Measurements from ENCODE around the gene LGI4.

The LGI4 gene

GRCh38 chr19:35124098-35125060, 10.5 kb downstream of the LGI4 start:
- peak; percentile 78 to 81 for DNase-seq (ENCODE audit: low read depth in 1 of 2, low spot score in 1 of 2)

- DNase-seq (ENCODE audit: low read depth in 1 of 2, low spot score in 1 of 2) = no peak
Observed at GRCh38 chr19:35123573-35123972, 11.3 kb downstream of the LGI4 start.

GRCh38 chr19:35122687-35123551, 11.9 kb downstream of the LGI4 start:
- DNase-seq (ENCODE audit: low read depth in 1 of 2, low spot score in 1 of 2) = no peak

GRCh38 chr19:35120898-35121297, 14.0 kb downstream of the LGI4 start:
- DNase-seq (ENCODE audit: low read depth in 1 of 2, low spot score in 1 of 2) = no peak

- DNase-seq (ENCODE audit: low read depth in 1 of 2, low spot score in 1 of 2) = no peak
Observed at GRCh38 chr19:35120492-35120891, 14.4 kb downstream of the LGI4 start.

GRCh38 chr19:35119578-35120155, 15.2 kb downstream of the LGI4 start:
- no peak for DNase-seq (ENCODE audit: low read depth in 1 of 2, low spot score in 1 of 2)

- no peak for DNase-seq (ENCODE audit: low read depth in 1 of 2, low spot score in 1 of 2)
Observed at GRCh38 chr19:35119091-35119490, 15.8 kb downstream of the LGI4 start.

- no peak for DNase-seq (ENCODE audit: low read depth in 1 of 2, low spot score in 1 of 2)
Observed at GRCh38 chr19:35118268-35119020, 16.4 kb downstream of the LGI4 start.

- no peak for DNase-seq (ENCODE audit: low read depth in 1 of 2, low spot score in 1 of 2)
Observed at GRCh38 chr19:35117799-35118198, 17.1 kb downstream of the LGI4 start.

GRCh38 chr19:35117116-35117515, 17.7 kb downstream of the LGI4 start:
- no peak for DNase-seq (ENCODE audit: low read depth in 1 of 2, low spot score in 1 of 2)

GRCh38 chr19:35116072-35116801, 18.6 kb downstream of the LGI4 start:
- no peak for DNase-seq (ENCODE audit: low read depth in 1 of 2, low spot score in 1 of 2)

GRCh38 chr19:35115177-35115951, 19.5 kb downstream of the LGI4 start, which contains the start of gene FXYD3:
TSS of gene FXYD3 (plus strand) at chr19:35115823. CDS start at chr19:35119377, 3,554 bp downstream.
- no peak for DNase-seq (ENCODE audit: low read depth in 1 of 2, low spot score in 1 of 2)

GRCh38 chr19:35114353-35115176, 20.3 kb downstream of the LGI4 start:
- peak; percentile 27 to 57 for DNase-seq (ENCODE audit: low read depth in 1 of 2, low spot score in 1 of 2)

- DNase-seq (ENCODE audit: low read depth in 1 of 2, low spot score in 1 of 2) = no peak
Observed at GRCh38 chr19:35112995-35113688, 21.7 kb downstream of the LGI4 start.

GRCh38 chr19:35110974-35111373, 23.9 kb downstream of the LGI4 start:
- DNase-seq (ENCODE audit: low read depth in 1 of 2, low spot score in 1 of 2) = no peak

- no peak for DNase-seq (ENCODE audit: low read depth in 1 of 2, low spot score in 1 of 2)
Observed at GRCh38 chr19:35109395-35110112, 25.3 kb downstream of the LGI4 start.

- DNase-seq (ENCODE audit: low read depth in 1 of 2, low spot score in 1 of 2) = no peak
Observed at GRCh38 chr19:35108730-35109129, 26.1 kb downstream of the LGI4 start.
